Measurements from ENCODE around the gene TMEM222.

- no peak for TF ChIP-seq GATA3 (IDR thresholded peaks at IDR 0.05; ENCODE audit: low read depth, low read length)
- TF ChIP-seq GATA2 (IDR thresholded peaks at IDR 0.05; ENCODE audit: low read depth, low read length), result no peak
These were observed 14.8 kb downstream of the TMEM222 start for GRCh38 chr1:27336756-27337155.
